D341Med (cell line): Measurements from ENCODE around the gene FCGR3B.
"Not testable (repeated sequence)": the region's sequence is repeated elsewhere in the genome, so short reads cannot be mapped to it uniquely, and the experiment has no call there.

Experiments used
- DNase-seq: peaks from one replicate; pipeline ENCODE4 v3.0.0; 2012; ENCODE audit warnings: low spot score

FCGR3B gene

GRCh38 chr1:161638251-161638993 lies 7.4 kb upstream of the FCGR3B start:
- DNase-seq = not testable (repeated sequence)

GRCh38 chr1:161636976-161637375 lies 6.0 kb upstream of the FCGR3B start:
- DNase-seq = not testable (repeated sequence)

GRCh38 chr1:161636189-161636782 lies 5.3 kb upstream of the FCGR3B start:
- DNase-seq = not testable (repeated sequence)

GRCh38 chr1:161634993-161635392 lies 4.0 kb upstream of the FCGR3B start:
- DNase-seq = not testable (repeated sequence)

GRCh38 chr1:161630128-161630742 lies 741 bp downstream of the FCGR3B start:
- DNase-seq = not testable (repeated sequence)

GRCh38 chr1:161626445-161627146 lies 4.4 kb downstream of the FCGR3B start:
- not testable (repeated sequence) for DNase-seq

GRCh38 chr1:161624605-161625004 lies 6.4 kb downstream of the FCGR3B start:
- DNase-seq = not testable (repeated sequence)

- not testable (repeated sequence) for DNase-seq
Measured at GRCh38 chr1:161623401-161624051, 7.5 kb downstream of the FCGR3B start.

- not testable (repeated sequence) for DNase-seq
Measured at GRCh38 chr1:161622054-161622453, 8.9 kb downstream of the FCGR3B start.

GRCh38 chr1:161621181-161622000 lies 9.6 kb downstream of the FCGR3B start:
- DNase-seq = not testable (repeated sequence)

- DNase-seq = not testable (repeated sequence)
Measured at GRCh38 chr1:161620399-161620798, 10.6 kb downstream of the FCGR3B start.

GRCh38 chr1:161618517-161618916 lies 12.5 kb downstream of the FCGR3B start:
- not testable (repeated sequence) for DNase-seq

GRCh38 chr1:161616417-161616816 lies 14.6 kb downstream of the FCGR3B start:
- DNase-seq = not testable (repeated sequence)

- DNase-seq = not testable (repeated sequence)
Measured at GRCh38 chr1:161613142-161613514, 17.8 kb downstream of the FCGR3B start.

GRCh38 chr1:161612322-161613141 lies 18.4 kb downstream of the FCGR3B start:
- peak; percentile 77 for DNase-seq

GRCh38 chr1:161611866-161612321 lies 19.1 kb downstream of the FCGR3B start:
- DNase-seq = not testable (repeated sequence)

GRCh38 chr1:161610198-161610597 lies 20.8 kb downstream of the FCGR3B start:
- DNase-seq = not testable (repeated sequence)

GRCh38 chr1:161606541-161607336 lies 24.2 kb downstream of the FCGR3B start:
- DNase-seq = not testable (repeated sequence)
